CD4-positive, alpha-beta T cell treated with Interleukin-2 at 100 ng/mL for 4 hours (primary cell): ENCODE data around the gene PHETA1.

Source experiments
- DNase-seq: peaks from one replicate; pipeline ENCODE4 v3.0.0-alpha.2; 2020; ENCODE audit warnings: low spot score

The PHETA1 gene

GRCh38 chr12:111368788-111369495 lies at the start of gene PHETA1:
PHETA1 (minus strand) TSS chr12:111369095; CDS start chr12:111363427, 5,668 bp downstream.
- peak; percentile 76 for DNase-seq

- DNase-seq = no peak
These were observed 49.6 kb upstream of the PHETA1 start for GRCh38 chr12:111418594-111418880.

GRCh38 chr12:111417784-111418593 lies 49.1 kb upstream of the PHETA1 start:
- DNase-seq = no peak

GRCh38 chr12:111417290-111417689 lies 48.4 kb upstream of the PHETA1 start:
- DNase-seq = no peak

GRCh38 chr12:111414711-111415252 lies 45.9 kb upstream of the PHETA1 start:
- DNase-seq = no peak

GRCh38 chr12:111413442-111414086 lies 44.7 kb upstream of the PHETA1 start:
- DNase-seq = no peak

- no peak for DNase-seq
These were observed 44.0 kb upstream of the PHETA1 start for GRCh38 chr12:111412830-111413441.

- no peak for DNase-seq
These were observed 43.3 kb upstream of the PHETA1 start for GRCh38 chr12:111412007-111412829.

- DNase-seq = peak; percentile 55
These were observed 42.4 kb upstream of the PHETA1 start for GRCh38 chr12:111411185-111411764.

GRCh38 chr12:111410431-111411184 lies 41.7 kb upstream of the PHETA1 start:
- no peak for DNase-seq

- DNase-seq = no peak
These were observed 41.0 kb upstream of the PHETA1 start for GRCh38 chr12:111409780-111410430.

- DNase-seq = no peak
These were observed 40.5 kb upstream of the PHETA1 start for GRCh38 chr12:111409403-111409779.

- no peak for DNase-seq
These were observed 39.9 kb upstream of the PHETA1 start for GRCh38 chr12:111408686-111409402.

GRCh38 chr12:111408116-111408440 lies 39.2 kb upstream of the PHETA1 start:
- no peak for DNase-seq

GRCh38 chr12:111407377-111408115 lies 38.7 kb upstream of the PHETA1 start:
- no peak for DNase-seq

- peak; percentile 48 for DNase-seq
These were observed 37.8 kb upstream of the PHETA1 start for GRCh38 chr12:111406474-111407376.

- peak; percentile 74 for DNase-seq
These were observed 37.1 kb upstream of the PHETA1 start, which contains the start of gene SH2B3 for GRCh38 chr12:111405859-111406473. SH2B3 (plus strand) TSS chr12:111405923; CDS start chr12:111418146, 12,223 bp downstream.
